Endothelial cell of umbilical vein (primary cell): ENCODE measurements around the gene APLN. TPM values are rescaled to one million over a fixed set of nuclear protein-coding genes. Genes with fewer than 3 reads are reported as not detected.
A peak's percentile ranks its signal among the peaks of the same experiment; 100 is the strongest.

ENCODE experiments used
- BruUV-seq: library from RNA; stranded (reverse); fragments of 400-500 nt; replicated peaks from 2 replicates; lab custom pipeline; 2021; lab: Mats Ljungman, UMichigan
- CTCF ChIA-PET: fragments of 300-600, 350-600 bp; sonication (Branson Sonifier 250); formaldehyde crosslinking; loops from one replicate; lab custom pipeline; 2021; ENCODE audit warnings: antibody characterized with exemption, inconsistent platforms; lab: Charles Lee
- POLR2A ChIA-PET: fragments of 300-600, 350-600 bp; sonication (Branson Sonifier 250); formaldehyde crosslinking; loops from one replicate; lab custom pipeline; 2021; ENCODE audit warnings: antibody characterized with exemption, inconsistent platforms; lab: Charles Lee
- DNase-seq: peaks from one replicate; pipeline ENCODE4 v3.0.0-alpha.2; 2011; ENCODE audit warnings: low read depth, low spot score
- FAIRE-seq: peaks from 2 replicates; lab custom pipeline; 2011; peaks lifted over from hg19 to GRCh38; lab: Jason Lieb, UNC
- H2AFZ ChIP-seq: 2 replicates; pipeline ENCODE4 v1.6.0; 2012; ENCODE audit warnings: low read depth, low read length, control low read depth, inconsistent platforms
- H3K27ac ChIP-seq: 2 replicates; pipeline ENCODE4 v1.5.1; 2011; ENCODE audit warnings: low read depth, mild to moderate bottlenecking, control low read depth, low read length, moderate library complexity; ENCODE audit not compliant: insufficient read depth
- H3K27me3 ChIP-seq, 2 experiments: 2 replicates each; pipeline versions ENCODE4 v1.6.0 to v1.6.1; 2011; ENCODE audit warnings: low read length in 2 of 2, mixed read lengths in 1 of 2; ENCODE audit not compliant: control insufficient read depth in 2 of 2, insufficient read depth in 2 of 2
- H3K36me3 ChIP-seq, 2 experiments: 2 replicates in 1 of 2; 3 replicates in 1 of 2; pipeline ENCODE4 v1.5.1; 2011; ENCODE audit warnings: low read length in 2 of 2, mild to moderate bottlenecking in 1 of 2, moderate library complexity in 1 of 2; ENCODE audit not compliant: control insufficient read depth in 2 of 2, insufficient read depth in 2 of 2; ENCODE audit errors: extremely low read depth in 1 of 2
- H3K4me1 ChIP-seq: 3 replicates; pipeline ENCODE4 v1.5.1; 2011; ENCODE audit warnings: mild to moderate bottlenecking, low read length; ENCODE audit not compliant: control insufficient read depth, insufficient read depth; ENCODE audit errors: extremely low read depth
- H3K4me2 ChIP-seq: 2 replicates; pipeline ENCODE4 v1.6.1; 2011; ENCODE audit warnings: low read length, control low read depth, mixed read lengths; ENCODE audit not compliant: insufficient read depth
- H3K4me3 ChIP-seq, 3 experiments: fragments of 200-600 bp in 1 of 3; sonication (generic), shearing (Covaris generic) in 1 of 3; replicated peaks in 1 of 3; 2 replicates each; pipeline ENCODE4 v1.5.1; 2011 to 2016; ENCODE audit warnings: control low read depth in 3 of 3, low read length in 3 of 3, mild to moderate bottlenecking in 2 of 3, inconsistent platforms in 1 of 3, low read depth in 1 of 3, moderate library complexity in 1 of 3; ENCODE audit not compliant: insufficient read depth in 1 of 3
- H3K79me2 ChIP-seq: 2 replicates; pipeline ENCODE4 v1.6.0; 2012; ENCODE audit warnings: low read length, inconsistent platforms; ENCODE audit not compliant: control insufficient read depth, insufficient read depth
- H3K9ac ChIP-seq: replicated peaks from 2 replicates; pipeline ENCODE3; 2011; ENCODE audit warnings: low read length, control low read depth; ENCODE audit not compliant: insufficient read depth; ENCODE audit errors: extremely low read depth
- H3K9me1 ChIP-seq: replicated peaks from 3 replicates; pipeline ENCODE4 v1.6.0; 2011; ENCODE audit warnings: mild to moderate bottlenecking, low read length; ENCODE audit not compliant: control insufficient read depth, insufficient read depth; ENCODE audit errors: extremely low read depth
- H3K9me3 ChIP-seq: replicated peaks from 2 replicates; pipeline ENCODE4 v1.5.1; 2012; ENCODE audit warnings: low read length, inconsistent platforms; ENCODE audit not compliant: control insufficient read depth, insufficient read depth
- H4K20me1 ChIP-seq: replicated peaks from 2 replicates; pipeline ENCODE3; 2011; ENCODE audit warnings: mild to moderate bottlenecking, low read length; ENCODE audit not compliant: control insufficient read depth, insufficient read depth; ENCODE audit errors: extremely low read depth
- EZH2 ChIP-seq: IDR thresholded peaks from 2 replicates; pipeline ENCODE4 v1.6.1; 2012; ENCODE audit warnings: borderline replicate concordance, low read depth, mild to moderate bottlenecking, moderate library complexity, low read length, inconsistent platforms; ENCODE audit not compliant: severe bottlenecking
- FOS ChIP-seq: IDR thresholded peaks from 2 replicates; pipeline ENCODE4 v1.6.1; 2011; ENCODE audit warnings: mild to moderate bottlenecking, low read length, moderate library complexity, borderline replicate concordance; ENCODE audit not compliant: insufficient read depth
- GATA2 ChIP-seq: IDR thresholded peaks from 2 replicates; pipeline ENCODE4 v1.7.0; 2011; ENCODE audit warnings: low read depth, mild to moderate bottlenecking, moderate library complexity, mixed read lengths, low read length; ENCODE audit not compliant: insufficient read length, insufficient read depth
- JUN ChIP-seq: IDR thresholded peaks from 2 replicates; pipeline ENCODE4 v1.6.1; 2011; ENCODE audit warnings: borderline replicate concordance, low read depth; ENCODE audit not compliant: insufficient read length, insufficient read depth
- MAX ChIP-seq: IDR thresholded peaks from 2 replicates; pipeline ENCODE4 v1.6.1; 2011; ENCODE audit not compliant: insufficient read depth, insufficient read length
- MYC ChIP-seq: IDR thresholded peaks from one replicate; pipeline ENCODE4 v1.6.1; 2011; ENCODE audit warnings: mild to moderate bottlenecking, low read depth, low read length
- POLR2A ChIP-seq: IDR thresholded peaks from 2 replicates; pipeline ENCODE4 v1.6.1; 2012; ENCODE audit warnings: low read depth, mild to moderate bottlenecking, control low read depth, low read length
- POLR2AphosphoS5 ChIP-seq: IDR thresholded peaks from 2 replicates; pipeline ENCODE4 v1.6.1; 2012; ENCODE audit warnings: low read depth, mild to moderate bottlenecking, control low read depth, low read length, moderate library complexity; ENCODE audit not compliant: insufficient read depth
- dilution Hi-C: fragments of 300-500 bp; cut with MboI; formaldehyde crosslinking; loops from one replicate; pipeline ENCODE4 v1.15.0; 2019; ENCODE audit warnings: low sequenced_read_pairs; ENCODE audit not compliant: extremely low pct_ligation_motif_present
- intact Hi-C: fragments of 100-400 bp; cut with micrococcal nuclease; formaldehyde crosslinking; loops from one replicate; pipeline ENCODE4 v1.10.0; 2022
- polyA plus RNA-seq, 4 experiments: library from polyadenylated mRNA; depleted of rRNA in 3 of 4; stranded (reverse) in 3 of 4; unstranded in 1 of 4; fragments of >200 nt; gene quantifications; 2 replicates each; pipeline versions ENCODE4 v1.2.1 to v1.2.3, GENCODE V29; 2011 to 2012; ENCODE audit warnings: missing spikeins in 1 of 4
- total RNA-seq: library from RNA; stranded (reverse); gene quantifications from 2 replicates; pipeline ENCODE4 v1.2.3, GENCODE V29; 2021
- TF ChIP-seq, protein P1 (sequence below), 2 donors: IDR thresholded peaks; 1 replicate in 1 of 2; 2 replicates in 1 of 2; pipeline ENCODE4 v1.5.1; 2011; ENCODE audit warnings: low read length in 2 of 2, mild to moderate bottlenecking in 2 of 2, moderate library complexity in 2 of 2, control low read depth in 1 of 2, inconsistent platforms in 1 of 2, low read depth in 1 of 2; ENCODE audit not compliant: insufficient read depth in 1 of 2; ENCODE audit errors: extremely low read depth in 1 of 2

Gene APLN
- total and polyA plus RNA-seq, 2 donors (not counting 3 experiments of a cell fraction or from before 2014, with no cell fraction given), result 230 to 466 TPM

GRCh38 chrX:129618997-129619396 lies 35.8 kb downstream of the APLN start:
- ChIA-PET POLR2A (no interaction called here), CTCF (interaction anchor here (1.0 to 1.3 kb wide), 3 partner anchors 9 to 107 kb away, joined by 3 to 7 read pairs (median 7); partner anchors contain the start of gene APLN)
- DNase-seq, result no peak
- no TSS peak for BruUV-seq
- no peaks in the 10 kb centered on the region for H3K27me3 ChIP-seq
- H3K9me3 ChIP-seq, result no peaks in the 10 kb centered on the region
- peak; percentile 44 for FAIRE-seq
- no peak overlapping the region for H3K4me3 ChIP-seq
- no peaks in the 10 kb centered on the region for H3K9me1 ChIP-seq
- no peak overlapping the region for H2AFZ ChIP-seq
- no peaks in the 10 kb centered on the region for H3K79me2 ChIP-seq
- TF ChIP-seq JUN, result no peak
- no peak for TF ChIP-seq POLR2AphosphoS5
- no peak for TF ChIP-seq MAX
- TF ChIP-seq, protein P1, sequence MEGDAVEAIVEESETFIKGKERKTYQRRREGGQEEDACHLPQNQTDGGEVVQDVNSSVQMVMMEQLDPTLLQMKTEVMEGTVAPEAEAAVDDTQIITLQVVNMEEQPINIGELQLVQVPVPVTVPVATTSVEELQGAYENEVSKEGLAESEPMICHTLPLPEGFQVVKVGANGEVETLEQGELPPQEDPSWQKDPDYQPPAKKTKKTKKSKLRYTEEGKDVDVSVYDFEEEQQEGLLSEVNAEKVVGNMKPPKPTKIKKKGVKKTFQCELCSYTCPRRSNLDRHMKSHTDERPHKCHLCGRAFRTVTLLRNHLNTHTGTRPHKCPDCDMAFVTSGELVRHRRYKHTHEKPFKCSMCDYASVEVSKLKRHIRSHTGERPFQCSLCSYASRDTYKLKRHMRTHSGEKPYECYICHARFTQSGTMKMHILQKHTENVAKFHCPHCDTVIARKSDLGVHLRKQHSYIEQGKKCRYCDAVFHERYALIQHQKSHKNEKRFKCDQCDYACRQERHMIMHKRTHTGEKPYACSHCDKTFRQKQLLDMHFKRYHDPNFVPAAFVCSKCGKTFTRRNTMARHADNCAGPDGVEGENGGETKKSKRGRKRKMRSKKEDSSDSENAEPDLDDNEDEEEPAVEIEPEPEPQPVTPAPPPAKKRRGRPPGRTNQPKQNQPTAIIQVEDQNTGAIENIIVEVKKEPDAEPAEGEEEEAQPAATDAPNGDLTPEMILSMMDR (IDR thresholded peaks at IDR 0.05; ENCODE audit: extremely low read depth in 1 of 2, insufficient read depth in 1 of 2, low read depth in 1 of 2, low read length in 2 of 2), result no peak
- TF ChIP-seq GATA2, result no peak
- no peak for TF ChIP-seq FOS
- TF ChIP-seq EZH2, result no peak
- no peak for TF ChIP-seq POLR2A
- no peak for TF ChIP-seq MYC
- H3K4me1 ChIP-seq, result peaks cover 20% of the 10 kb centered on the region
- dilution Hi-C loops (no loop called here), intact Hi-C loops (no loop called here)
- H3K27ac ChIP-seq, result no peak overlapping the region
- H3K9ac ChIP-seq, result no peak overlapping the region
- no peaks in the 10 kb centered on the region for H3K36me3 ChIP-seq
- H4K20me1 ChIP-seq, result no peaks in the 10 kb centered on the region
- no peak overlapping the region for H3K4me2 ChIP-seq
